Measurements from ENCODE around the gene EXOG. TPM values are rescaled to one million over a fixed set of nuclear protein-coding genes. Genes with fewer than 3 reads are reported as not detected.

The EXOG gene
- polyA plus RNA-seq, 1 experiment = 19.3 TPM

DNA sequence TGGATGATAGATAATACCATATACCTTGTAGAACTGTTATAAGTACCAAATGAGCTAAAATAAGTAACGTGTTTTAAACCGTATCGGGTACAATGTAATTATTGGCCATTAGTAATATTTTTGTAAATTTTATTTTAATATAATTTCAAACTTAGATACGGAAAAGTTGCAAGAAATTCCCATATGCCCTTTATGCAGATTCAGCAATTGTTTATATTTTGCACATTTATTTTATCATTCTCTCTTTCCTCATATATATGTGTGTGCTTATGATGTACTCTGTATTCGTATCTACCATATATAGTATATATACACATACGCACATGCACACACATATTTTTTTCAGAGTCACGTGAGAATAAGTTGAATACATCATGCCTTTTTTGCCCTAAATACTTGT is 38.5 kb downstream of the EXOG start:
- TF ChIP-seq, protein P1, sequence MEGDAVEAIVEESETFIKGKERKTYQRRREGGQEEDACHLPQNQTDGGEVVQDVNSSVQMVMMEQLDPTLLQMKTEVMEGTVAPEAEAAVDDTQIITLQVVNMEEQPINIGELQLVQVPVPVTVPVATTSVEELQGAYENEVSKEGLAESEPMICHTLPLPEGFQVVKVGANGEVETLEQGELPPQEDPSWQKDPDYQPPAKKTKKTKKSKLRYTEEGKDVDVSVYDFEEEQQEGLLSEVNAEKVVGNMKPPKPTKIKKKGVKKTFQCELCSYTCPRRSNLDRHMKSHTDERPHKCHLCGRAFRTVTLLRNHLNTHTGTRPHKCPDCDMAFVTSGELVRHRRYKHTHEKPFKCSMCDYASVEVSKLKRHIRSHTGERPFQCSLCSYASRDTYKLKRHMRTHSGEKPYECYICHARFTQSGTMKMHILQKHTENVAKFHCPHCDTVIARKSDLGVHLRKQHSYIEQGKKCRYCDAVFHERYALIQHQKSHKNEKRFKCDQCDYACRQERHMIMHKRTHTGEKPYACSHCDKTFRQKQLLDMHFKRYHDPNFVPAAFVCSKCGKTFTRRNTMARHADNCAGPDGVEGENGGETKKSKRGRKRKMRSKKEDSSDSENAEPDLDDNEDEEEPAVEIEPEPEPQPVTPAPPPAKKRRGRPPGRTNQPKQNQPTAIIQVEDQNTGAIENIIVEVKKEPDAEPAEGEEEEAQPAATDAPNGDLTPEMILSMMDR (IDR thresholded peaks at IDR 0.05; ENCODE audit: low read depth, low read length) = no peak
- H3K4me3 ChIP-seq (ENCODE audit: low read depth, low read length) = no peak overlapping the region
- no peaks in the 10 kb centered on the region for H3K9me3 ChIP-seq (ENCODE audit: control insufficient read depth, insufficient read depth, low read length)
- no peaks in the 10 kb centered on the region for H3K27me3 ChIP-seq (ENCODE audit: control insufficient read depth, insufficient read depth, low read length)
- ChIA-PET CTCF (interaction anchor here (1.4 to 1.7 kb wide), 2 partner anchors 11 to 14 kb away, joined by 3 to 8 read pairs; no protein-coding TSS in a partner anchor), POLR2A (no interaction called here)
- DNase-seq (ENCODE audit: low read depth, low spot score) = no peak
- no peak overlapping the region for H3K27ac ChIP-seq (ENCODE audit: low read depth, low read length)

DNA sequence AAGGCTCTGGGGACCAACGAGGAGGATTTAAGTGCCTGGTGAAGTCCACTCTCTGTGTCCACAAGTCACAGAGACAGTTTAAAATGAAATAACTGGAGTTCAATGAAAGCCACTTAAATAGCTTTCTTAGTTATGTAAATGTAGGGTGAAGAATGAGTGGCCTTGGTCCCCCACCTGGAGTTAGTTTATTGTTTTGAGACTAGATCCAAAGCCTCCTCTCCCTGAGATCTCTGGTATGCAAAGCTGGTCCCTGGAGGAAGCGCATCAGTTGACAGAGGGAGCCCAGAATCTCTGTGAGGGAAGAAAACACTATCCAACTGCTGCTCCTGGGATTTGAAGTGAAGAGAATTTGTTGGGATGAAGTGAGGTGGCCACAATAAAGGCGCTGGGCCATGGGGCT is 40.5 kb downstream of the EXOG start:
- Histone ChIP-seq H3K27ac (ENCODE audit: low read depth, low read length) (no peak overlapping the region), H3K27me3 (ENCODE audit: control insufficient read depth, insufficient read depth, low read length) (no peaks in the 10 kb centered on the region), H3K9me3 (ENCODE audit: control insufficient read depth, insufficient read depth, low read length) (no peaks in the 10 kb centered on the region), H3K4me3 (ENCODE audit: low read depth, low read length) (no peak overlapping the region)
- DNase-seq (ENCODE audit: low read depth, low spot score) = no peak
- TF ChIP-seq, protein P1 (IDR thresholded peaks at IDR 0.05; ENCODE audit: low read depth, low read length) = no peak
- POLR2A ChIA-PET = no interaction called here
- CTCF ChIA-PET = no interaction called here

- TF ChIP-seq, protein P1 (IDR thresholded peaks at IDR 0.05; ENCODE audit: low read depth, low read length) = no peak
- no peak overlapping the region for H3K27ac ChIP-seq (ENCODE audit: low read depth, low read length)
- CTCF ChIA-PET = interaction anchor here (1.4 to 3.1 kb wide), 2 partner anchors 17 to 305 kb away, joined by 4 to 15 read pairs; no protein-coding TSS in a partner anchor
Measured at GRCh38 chr3:38538773-38539353, 42.7 kb downstream of the EXOG start.

GRCh38 chr3:38541806-38542205 is 45.7 kb downstream of the EXOG start:
- CTCF ChIA-PET = interaction anchor here (0.8 kb wide), 1 partner anchor 21 kb away, joined by 6 read pairs; no protein-coding TSS in a partner anchor
- Histone ChIP-seq H3K27me3 (ENCODE audit: control insufficient read depth, insufficient read depth, low read length) (no peaks in the 10 kb centered on the region), H3K27ac (ENCODE audit: low read depth, low read length) (no peak overlapping the region), H3K4me3 (ENCODE audit: low read depth, low read length) (no peak overlapping the region), H3K9me3 (ENCODE audit: control insufficient read depth, insufficient read depth, low read length) (no peaks in the 10 kb centered on the region)
- TF ChIP-seq, protein P1 (IDR thresholded peaks at IDR 0.05; ENCODE audit: low read depth, low read length) = no peak
- no peak for DNase-seq (ENCODE audit: low read depth, low spot score)
- POLR2A ChIA-PET = no interaction called here

More at GRCh38 chr3:38538773-38539353, 42.7 kb downstream of the EXOG start:
- H3K9me3 ChIP-seq (ENCODE audit: control insufficient read depth, insufficient read depth, low read length) = no peaks in the 10 kb centered on the region
- POLR2A ChIA-PET = no interaction called here
- no peak for DNase-seq (ENCODE audit: low read depth, low spot score)
- no peak overlapping the region for H3K4me3 ChIP-seq (ENCODE audit: low read depth, low read length)
- no peaks in the 10 kb centered on the region for H3K27me3 ChIP-seq (ENCODE audit: control insufficient read depth, insufficient read depth, low read length)

- TF ChIP-seq, protein P1 (IDR thresholded peaks at IDR 0.05; ENCODE audit: low read depth, low read length) = no peak
- H3K4me3 ChIP-seq (ENCODE audit: low read depth, low read length) = no peak overlapping the region
- DNase-seq (ENCODE audit: low read depth, low spot score) = no peak
- no peaks in the 10 kb centered on the region for H3K9me3 ChIP-seq (ENCODE audit: control insufficient read depth, insufficient read depth, low read length)
- H3K27me3 ChIP-seq (ENCODE audit: control insufficient read depth, insufficient read depth, low read length) = no peaks in the 10 kb centered on the region
- no peak overlapping the region for H3K27ac ChIP-seq (ENCODE audit: low read depth, low read length)
- POLR2A ChIA-PET = interaction anchor here (0.5 kb wide), 1 partner anchor 86 kb away, joined by 3 read pairs; no protein-coding TSS in a partner anchor
- CTCF ChIA-PET = interaction anchor here (0.8 to 1.5 kb wide), 2 partner anchors 22 kb away, joined by 6 read pairs; no protein-coding TSS in a partner anchor
Measured at GRCh38 chr3:38542401-38543298, 46.5 kb downstream of the EXOG start.

Data from AG04450 (cell line).